Fibroblast of lung (primary cell): ENCODE data around the gene SVEP1.

Source experiments
- EZH2 ChIP-seq: IDR thresholded peaks from 2 replicates; pipeline ENCODE4 v1.5.1; 2012; ENCODE audit warnings: low read length, control low read depth, mild to moderate bottlenecking; ENCODE audit errors: missing control alignments
- TF ChIP-seq, protein P1 (sequence below), 2 donors: IDR thresholded peaks in 1 of 2; conservative IDR thresholded peaks in 1 of 2; 1 replicate in 1 of 2; 2 replicates in 1 of 2; pipeline ENCODE4 v1.5.1; 2011 to 2012; ENCODE audit warnings: low read length in 2 of 2, control low read depth in 1 of 2, inconsistent platforms in 1 of 2, low read depth in 1 of 2, mild to moderate bottlenecking in 1 of 2

DNA sequence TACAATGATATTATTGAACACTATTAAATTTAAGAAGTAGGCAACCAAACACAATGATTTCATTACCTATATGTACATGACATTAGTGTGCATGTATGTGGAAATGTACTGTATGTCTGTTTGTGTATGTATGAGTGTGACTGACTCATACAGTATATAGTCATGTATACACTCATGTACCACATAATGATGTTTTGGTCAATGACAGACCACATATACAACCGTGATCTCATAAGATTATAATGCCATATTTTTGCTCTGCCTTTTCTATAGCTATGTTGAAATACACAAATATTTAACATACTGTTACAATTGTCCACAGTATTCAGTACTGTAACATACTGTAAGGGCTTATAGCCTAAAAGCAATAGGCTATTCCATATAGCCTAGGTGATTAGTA, 19.7 kb downstream of the SVEP1 start:
- TF ChIP-seq, protein P1, sequence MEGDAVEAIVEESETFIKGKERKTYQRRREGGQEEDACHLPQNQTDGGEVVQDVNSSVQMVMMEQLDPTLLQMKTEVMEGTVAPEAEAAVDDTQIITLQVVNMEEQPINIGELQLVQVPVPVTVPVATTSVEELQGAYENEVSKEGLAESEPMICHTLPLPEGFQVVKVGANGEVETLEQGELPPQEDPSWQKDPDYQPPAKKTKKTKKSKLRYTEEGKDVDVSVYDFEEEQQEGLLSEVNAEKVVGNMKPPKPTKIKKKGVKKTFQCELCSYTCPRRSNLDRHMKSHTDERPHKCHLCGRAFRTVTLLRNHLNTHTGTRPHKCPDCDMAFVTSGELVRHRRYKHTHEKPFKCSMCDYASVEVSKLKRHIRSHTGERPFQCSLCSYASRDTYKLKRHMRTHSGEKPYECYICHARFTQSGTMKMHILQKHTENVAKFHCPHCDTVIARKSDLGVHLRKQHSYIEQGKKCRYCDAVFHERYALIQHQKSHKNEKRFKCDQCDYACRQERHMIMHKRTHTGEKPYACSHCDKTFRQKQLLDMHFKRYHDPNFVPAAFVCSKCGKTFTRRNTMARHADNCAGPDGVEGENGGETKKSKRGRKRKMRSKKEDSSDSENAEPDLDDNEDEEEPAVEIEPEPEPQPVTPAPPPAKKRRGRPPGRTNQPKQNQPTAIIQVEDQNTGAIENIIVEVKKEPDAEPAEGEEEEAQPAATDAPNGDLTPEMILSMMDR (conservative IDR thresholded peaks at IDR 0.05 in 1 of 2, IDR thresholded peaks at IDR 0.05 in 1 of 2; ENCODE audit: low read depth in 1 of 2, low read length in 2 of 2), result no peak
- TF ChIP-seq EZH2, result no peak
